ENCODE measurements around the gene PYGL.

PYGL gene

DNA sequence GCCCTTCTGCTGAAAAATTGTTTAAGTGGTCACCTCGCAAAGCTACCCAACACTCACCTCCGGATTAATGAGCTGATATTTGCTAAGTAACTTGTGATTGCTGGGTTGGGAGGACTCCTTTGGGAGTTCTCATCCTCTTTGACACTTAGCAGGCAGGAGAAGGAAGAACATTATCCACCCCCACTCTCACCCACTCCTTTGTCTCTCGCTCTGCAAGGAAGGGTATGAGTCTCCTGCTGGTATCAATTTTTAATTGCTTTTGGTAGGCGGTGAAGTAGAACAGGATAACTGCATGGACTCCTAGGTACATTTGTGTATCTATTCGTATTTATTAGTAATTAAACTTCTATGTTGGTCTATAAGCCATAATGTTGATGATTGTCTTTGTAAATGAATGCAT, 79.3 kb downstream of the PYGL start:
- Histone ChIP-seq H3K9me2 (replicated peaks; ENCODE audit: control insufficient read depth, low read length) (no peaks in the 10 kb centered on the region), H3K27me3 (ENCODE audit: control insufficient read depth, low read length) (peaks cover 11% of the 10 kb centered on the region; the same call in 1 of the 2 replicates), H3K4me3 (ENCODE audit: low read length) (no peak overlapping the region), H3K9me3 (ENCODE audit: control insufficient read depth, insufficient read depth, low read length) (no peaks in the 10 kb centered on the region), H3K79me2 (ENCODE audit: control insufficient read depth, low read length) (no peaks in the 10 kb centered on the region), H3K36me3 (ENCODE audit: control insufficient read depth, low read length) (no peaks in the 10 kb centered on the region), H4K20me1 (ENCODE audit: control insufficient read depth, insufficient read depth, low read depth, low read length) (no peaks in the 10 kb centered on the region), H3K27ac (ENCODE audit: low read depth, low read length) (no peak overlapping the region), H3F3A (ENCODE audit: control insufficient read depth, insufficient read depth) (no peaks in the 10 kb centered on the region; the same call in 1 of the 2 replicates), H3K4me1 (ENCODE audit: control insufficient read depth, low read length) (peaks cover 10% of the 10 kb centered on the region), H3K4me2 (ENCODE audit: low read length) (no peak overlapping the region)
- TF ChIP-seq CTCF (IDR thresholded peaks at IDR 0.05; ENCODE audit: low read depth, low read length, poor library complexity, severe bottlenecking) (no peak), EZH2phosphoT487 (IDR thresholded peaks at IDR 0.05; ENCODE audit: borderline replicate concordance, low read length) (no peak)

DNA sequence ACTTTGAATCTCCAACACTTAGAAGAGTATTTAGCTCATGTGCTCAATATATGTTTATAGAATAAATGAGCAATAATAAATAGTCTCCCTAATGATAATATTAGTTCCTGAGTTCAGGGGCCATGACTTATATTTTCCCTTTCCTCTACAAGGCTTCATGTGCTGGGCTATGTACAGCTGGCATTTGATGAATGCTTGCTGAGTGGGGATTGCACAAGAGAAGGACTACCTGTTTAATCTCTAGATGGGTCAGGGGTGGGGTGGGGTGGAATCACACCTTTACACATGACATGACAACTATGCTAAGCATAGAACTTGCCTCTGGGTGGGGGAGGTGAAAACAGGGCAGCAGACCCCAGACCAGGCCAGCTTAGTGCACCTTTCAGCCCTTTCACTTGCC, 80.0 kb downstream of the PYGL start:
- Histone ChIP-seq H3K27ac (ENCODE audit: low read depth, low read length) (no peak overlapping the region), H4K20me1 (ENCODE audit: control insufficient read depth, insufficient read depth, low read depth, low read length) (no peaks in the 10 kb centered on the region), H3K36me3 (ENCODE audit: control insufficient read depth, low read length) (no peaks in the 10 kb centered on the region), H3K4me3 (ENCODE audit: low read length) (no peak overlapping the region), H3K4me1 (ENCODE audit: control insufficient read depth, low read length) (peaks cover 17% of the 10 kb centered on the region), H3K79me2 (ENCODE audit: control insufficient read depth, low read length) (no peaks in the 10 kb centered on the region), H3K9me3 (ENCODE audit: control insufficient read depth, insufficient read depth, low read length) (no peaks in the 10 kb centered on the region), H3K9me2 (replicated peaks; ENCODE audit: control insufficient read depth, low read length) (no peaks in the 10 kb centered on the region), H3K4me2 (ENCODE audit: low read length) (no peak overlapping the region), H3F3A (ENCODE audit: control insufficient read depth, insufficient read depth) (no peaks in the 10 kb centered on the region; the same call in 1 of the 2 replicates), H3K27me3 (ENCODE audit: control insufficient read depth, low read length) (0 out of 2 replicates have a peak, but pooled peaks cover 6% of the 10 kb centered on the region)
- TF ChIP-seq EZH2phosphoT487 (IDR thresholded peaks at IDR 0.05; ENCODE audit: borderline replicate concordance, low read length) (no peak), CTCF (IDR thresholded peaks at IDR 0.05; ENCODE audit: low read depth, low read length, poor library complexity, severe bottlenecking) (no peak)

- Histone ChIP-seq H3K4me1 (ENCODE audit: control insufficient read depth, low read length) (peaks cover 18% of the 10 kb centered on the region), H3K9me3 (ENCODE audit: control insufficient read depth, insufficient read depth, low read length) (no peaks in the 10 kb centered on the region), H3K27me3 (ENCODE audit: control insufficient read depth, low read length) (no peaks in the 10 kb centered on the region), H3K4me2 (ENCODE audit: low read length) (no peak overlapping the region), H3K4me3 (ENCODE audit: low read length) (no peak overlapping the region), H3K9me2 (replicated peaks; ENCODE audit: control insufficient read depth, low read length) (no peaks in the 10 kb centered on the region), H3K36me3 (ENCODE audit: control insufficient read depth, low read length) (no peaks in the 10 kb centered on the region), H3F3A (ENCODE audit: control insufficient read depth, insufficient read depth) (no peaks in the 10 kb centered on the region; the same call in 1 of the 2 replicates), H3K79me2 (ENCODE audit: control insufficient read depth, low read length) (no peaks in the 10 kb centered on the region), H3K27ac (ENCODE audit: low read depth, low read length) (no peak overlapping the region), H4K20me1 (ENCODE audit: control insufficient read depth, insufficient read depth, low read depth, low read length) (no peaks in the 10 kb centered on the region)
- TF ChIP-seq EZH2phosphoT487 (IDR thresholded peaks at IDR 0.05; ENCODE audit: borderline replicate concordance, low read length) (no peak), CTCF (IDR thresholded peaks at IDR 0.05; ENCODE audit: low read depth, low read length, poor library complexity, severe bottlenecking) (no peak)
Measured at GRCh38 chr14:50862036-50862570, 82.2 kb downstream of the PYGL start.
